B cell (primary cell): ENCODE results near the gene ESR1. TPM values are rescaled to one million over a fixed set of nuclear protein-coding genes. Genes with fewer than 3 reads are reported as not detected.
"Not testable (repeated sequence)": the region's sequence is repeated elsewhere in the genome, so short reads cannot be mapped to it uniquely, and the experiment has no call there.

Experiments
- ATAC-seq: fragments of 200-7000 bp; cut with Tn5 transposase; one replicate; pipeline ENCODE4 v1.10.0; 2021; ENCODE audit warnings: low read depth, mild to moderate bottlenecking, moderate number of reproducible peaks, moderate library complexity
- CTCF ChIA-PET: fragments of 350-600 bp; sonication (Branson Sonifier 250); formaldehyde crosslinking; loops from one replicate; lab custom pipeline; 2021; ENCODE audit warnings: antibody characterized with exemption, inconsistent platforms; lab: Charles Lee
- POLR2A ChIA-PET: fragments of 350-600 bp; sonication (Branson Sonifier 250); formaldehyde crosslinking; loops from one replicate; lab custom pipeline; 2021; ENCODE audit warnings: antibody characterized with exemption; lab: Charles Lee
- DNase-seq: peaks from one replicate; pipeline ENCODE4 v3.0.0; 2013
- H2AFZ ChIP-seq: 2 replicates; pipeline ENCODE4 v1.6.1; 2012; ENCODE audit warnings: mild to moderate bottlenecking, low read depth, low read length; ENCODE audit not compliant: insufficient read depth, poor library complexity, severe bottlenecking
- H3K27ac ChIP-seq, 2 donors: 1 replicate in 1 of 2; 2 replicates in 1 of 2; pipeline ENCODE4 v1.5.1; 2012 to 2013; ENCODE audit warnings: low read length in 2 of 2, mild to moderate bottlenecking in 2 of 2, moderate library complexity in 1 of 2
- H3K27me3 ChIP-seq, 4 experiments: fragments of 200-600 bp in 1 of 4; sonication (generic) in 1 of 4; replicated peaks in 1 of 4; 1 replicate in 2 of 4; 2 replicates in 2 of 4; pipeline versions ENCODE4 v1.6.1 to v1.7.0; 2013 to 2016; ENCODE audit warnings: low read length in 3 of 4, mild to moderate bottlenecking in 2 of 4, mixed read lengths in 1 of 4, moderate library complexity in 1 of 4; ENCODE audit not compliant: insufficient read depth in 4 of 4, control insufficient read depth in 3 of 4; ENCODE audit errors: control extremely low read depth in 1 of 4
- H3K36me3 ChIP-seq, 2 experiments: replicated peaks in 1 of 2; 1 replicate in 1 of 2; 2 replicates in 1 of 2; pipeline versions ENCODE4 v1.6.1 to v1.7.1; 2013; ENCODE audit warnings: low read length in 1 of 2; ENCODE audit not compliant: insufficient read depth in 2 of 2, control insufficient read depth in 1 of 2; ENCODE audit errors: control extremely low read depth in 1 of 2, extremely low read depth in 1 of 2
- H3K4me1 ChIP-seq, 2 donors: fragments of 200-600 bp in 1 of 2; sonication (generic) in 1 of 2; 1 replicate in 1 of 2; 2 replicates in 1 of 2; pipeline versions ENCODE4 v1.5.1 to v1.6.1; 2013 to 2017; ENCODE audit warnings: low read length in 2 of 2; ENCODE audit not compliant: control insufficient read depth in 2 of 2, insufficient read depth in 2 of 2
- H3K4me2 ChIP-seq: replicated peaks from 2 replicates; pipeline ENCODE3; 2012; ENCODE audit warnings: mild to moderate bottlenecking, low read depth, low read length; ENCODE audit not compliant: poor library complexity, severe bottlenecking
- H3K4me3 ChIP-seq, 5 experiments: fragments of 200-600 bp in 1 of 5; sonication (generic) in 1 of 5; 1 replicate in 3 of 5; 2 replicates in 2 of 5; pipeline versions ENCODE4 v1.5.1 to v1.7.0; 2011 to 2016; ENCODE audit warnings: low read length in 4 of 5, mild to moderate bottlenecking in 4 of 5, low read depth in 2 of 5, control low read depth in 1 of 5, moderate library complexity in 1 of 5; ENCODE audit not compliant: insufficient read depth in 1 of 5; ENCODE audit errors: control extremely low read depth in 1 of 5, extremely low read depth in 1 of 5
- H3K79me2 ChIP-seq: fragments of 200-600 bp; sonication (generic); one replicate; pipeline ENCODE4 v1.6.0; 2016; ENCODE audit warnings: low read length; ENCODE audit not compliant: control insufficient read depth, insufficient read depth
- H3K9ac ChIP-seq: fragments of 200-600 bp; sonication (generic); 2 replicates; pipeline ENCODE4 v1.6.1; 2017; ENCODE audit warnings: mild to moderate bottlenecking, low read length, moderate library complexity
- H3K9me3 ChIP-seq, 3 donors: one replicate each; pipeline versions ENCODE4 v1.6.1 to v1.7.1; 2013; ENCODE audit warnings: low read length in 2 of 3; ENCODE audit not compliant: control insufficient read depth in 2 of 3, insufficient read depth in 1 of 3; ENCODE audit errors: control extremely low read depth in 1 of 3
- H4K20me1 ChIP-seq: 2 replicates; pipeline ENCODE4 v1.6.0; 2012; ENCODE audit warnings: mild to moderate bottlenecking, low read length; ENCODE audit not compliant: insufficient read depth, control insufficient read depth, poor library complexity, severe bottlenecking
- H3K27ac Mint-ChIP-seq: one replicate; pipeline ENCODE4 v1.8.0; 2021; ENCODE audit warnings: mixed read lengths
- H3K27me3 Mint-ChIP-seq: one replicate; pipeline ENCODE4 v1.8.0; 2021; ENCODE audit warnings: mixed read lengths
- H3K4me1 Mint-ChIP-seq: one replicate; pipeline ENCODE4 v1.8.0; 2021; ENCODE audit warnings: mixed read lengths
- H3K4me3 Mint-ChIP-seq: one replicate; pipeline ENCODE4 v1.8.0; 2021; ENCODE audit warnings: mixed read lengths
- H3K9me3 Mint-ChIP-seq: one replicate; pipeline ENCODE4 v1.8.0; 2022; ENCODE audit warnings: mixed read lengths; ENCODE audit not compliant: insufficient read depth
- CTCF ChIP-seq: fragments of 200-600 bp; IDR thresholded peaks from one replicate; pipeline ENCODE4 v1.8.0; 2022; ENCODE audit warnings: antibody characterized with exemption, mild to moderate bottlenecking
- EZH2 ChIP-seq: IDR thresholded peaks from 2 replicates; pipeline ENCODE4 v1.6.1; 2012; ENCODE audit warnings: borderline replicate concordance, low read depth, mild to moderate bottlenecking, moderate library complexity, low read length; ENCODE audit not compliant: insufficient read depth, poor library complexity, severe bottlenecking
- WGBS: methylation state at CpG from one replicate; pipeline ENCODE4 v1.1.5; 2013; ENCODE audit warnings: missing lambda C conversion rate; ENCODE audit not compliant: insufficient coverage; 5-methylcytosine and 5-hydroxymethylcytosine counted together
- intact Hi-C: fragments of 100-400 bp; cut with micrococcal nuclease; formaldehyde crosslinking; loops from one replicate; pipeline ENCODE4 v1.10.0; 2022
- polyA plus RNA-seq: library from polyadenylated mRNA; depleted of rRNA; stranded (reverse); fragments of >200 nt; gene quantifications from 2 replicates; pipeline ENCODE4 v1.2.3, GENCODE V29; 2012
- total RNA-seq, 2 donors: library from RNA; stranded (reverse); fragments of 120-200 nt in 1 of 2; gene quantifications; 1 replicate in 1 of 2; 2 replicates in 1 of 2; pipeline versions ENCODE4 v1.2.3 to v1.2.4, GENCODE V29; 2013 to 2022

The ESR1 gene
- total and polyA plus RNA-seq, 2 donors (not counting 1 experiment from before 2014, with no cell fraction given) = 0.46 to 5.9 TPM

- Mint-ChIP-seq H3K27ac (no peak overlapping the region), H3K4me3 (no peak overlapping the region), H3K4me1 (no peaks in the 10 kb centered on the region), H3K27me3 (no peaks in the 10 kb centered on the region), H3K9me3 (no peaks in the 10 kb centered on the region)
- Histone ChIP-seq H3K4me2 (no peak overlapping the region), H3K4me3 (no peak overlapping the region), H3K4me1 (no peaks in the 10 kb centered on the region), H3K27ac (no peak overlapping the region), H3K9ac (no peak overlapping the region), H3K36me3 (no peaks in the 10 kb centered on the region), H3K9me3 (no peaks in the 10 kb centered on the region), H4K20me1 (no peaks in the 10 kb centered on the region), H3K79me2 (no peaks in the 10 kb centered on the region), H3K27me3 (no peaks in the 10 kb centered on the region), H2AFZ (no peak overlapping the region)
- ATAC-seq (no peak), DNase-seq (no peak)
- WGBS = 90% methylated on average over 2 of the region's 4 CpGs
- TF ChIP-seq CTCF (no peak), EZH2 (no peak)
- CTCF ChIA-PET = interaction anchor here (0.5 kb wide), 1 partner anchor 615 kb away, joined by 3 read pairs; no protein-coding TSS in a partner anchor
- POLR2A ChIA-PET = no interaction called here
- intact Hi-C loops = no loop called here
These were observed 166.7 kb downstream of the ESR1 start for GRCh38 chr6:151974061-151974617.

GRCh38 chr6:151975795-151976194 lies 168.3 kb downstream of the ESR1 start:
- H3K4me2 ChIP-seq = no peak overlapping the region
- no peak for TF ChIP-seq CTCF
- TF ChIP-seq EZH2 = no peak
- H4K20me1 ChIP-seq = no peaks in the 10 kb centered on the region
- no peaks in the 10 kb centered on the region for H3K9me3 Mint-ChIP-seq
- H3K4me1 ChIP-seq = no peaks in the 10 kb centered on the region
- H3K79me2 ChIP-seq = no peaks in the 10 kb centered on the region
- WGBS = 100% methylated on average over 1 of the region's 1 CpG
- H3K4me1 Mint-ChIP-seq = no peaks in the 10 kb centered on the region
- no peak overlapping the region for H3K4me3 Mint-ChIP-seq
- H3K27me3 ChIP-seq = no peaks in the 10 kb centered on the region
- no peaks in the 10 kb centered on the region for H3K27me3 Mint-ChIP-seq
- H3K4me3 ChIP-seq = no peak overlapping the region
- no peak overlapping the region for H2AFZ ChIP-seq
- ChIA-PET POLR2A (no interaction called here), CTCF (no interaction called here)
- intact Hi-C loops = no loop called here
- DNase-seq = no peak
- H3K9me3 ChIP-seq = no peaks in the 10 kb centered on the region
- H3K36me3 ChIP-seq = no peaks in the 10 kb centered on the region
- no peak overlapping the region for H3K27ac ChIP-seq
- no peak for ATAC-seq
- no peak overlapping the region for H3K9ac ChIP-seq
- H3K27ac Mint-ChIP-seq = no peak overlapping the region

- H3K27ac Mint-ChIP-seq, H3K27ac ChIP-seq, H3K27me3 ChIP-seq, DNase-seq, ATAC-seq, H3K9me3 Mint-ChIP-seq, H4K20me1 ChIP-seq, H3K4me3 Mint-ChIP-seq, H3K9me3 ChIP-seq, H3K27me3 Mint-ChIP-seq, H3K4me3 ChIP-seq, H3K4me1 ChIP-seq, H2AFZ ChIP-seq, H3K36me3 ChIP-seq, intact Hi-C loops, H3K79me2 ChIP-seq, H3K9ac ChIP-seq, H3K4me2 ChIP-seq, POLR2A ChIA-PET, H3K4me1 Mint-ChIP-seq: not testable (repeated sequence)
- 96% methylated on average over 5 of the region's 6 CpGs for WGBS
- CTCF ChIA-PET = interaction anchor here (0.6 kb wide), 1 partner anchor 374 kb away, joined by 4 read pairs; no protein-coding TSS in a partner anchor
These were observed 180.7 kb downstream of the ESR1 start for GRCh38 chr6:151988199-151988598.
